ENCODE data around the gene LNP1. TPM values are rescaled to one million over a fixed set of nuclear protein-coding genes. Genes with fewer than 3 reads are reported as not detected.

The LNP1 gene
- total and polyA plus RNA-seq, 2 of the 13 experiments (the other 11 are each of a cell fraction or from before 2014, with no cell fraction given): 3.6 to 7.0 TPM

GRCh38 chr3:100399341-100400071 lies 1.8 kb upstream of the LNP1 start:
- H3K9me3 ChIP-seq (ENCODE audit: low read length): no peaks in the 10 kb centered on the region
- ChIA-PET CTCF (ENCODE audit: low intra/inter-chr PET ratio, low total read pairs) (no interaction called here), POLR2A (interaction anchor here (1.1 to 3.7 kb wide), 6 partner anchors 8 to 66 kb away, joined by 3 to 44 read pairs (median 18); partner anchors contain the start of gene NIT2)
- peak overlapping the region; percentile 87 for H3K4me2 ChIP-seq (ENCODE audit: low read depth, low read length)
- peak overlapping the region; percentile 92 to 99 (median 96) for H3K4me3 ChIP-seq (replicated peaks in 1 of 3; ENCODE audit: insufficient read depth in 1 of 3, low read depth in 2 of 3, low read length in 3 of 3)
- peak overlapping the region; percentile 93 for H3K27ac ChIP-seq (ENCODE audit: extremely low read length, insufficient read depth, low read length)
- peak; percentile 16 for ATAC-seq
- no peak for FAIRE-seq
- DNase-seq (ENCODE audit: low spot score): peak; percentile 6
- peak overlapping the region; percentile 91 for H3K9ac ChIP-seq (ENCODE audit: insufficient read depth, low read depth, low read length)
- peaks cover 88% of the 10 kb centered on the region for H3K79me2 ChIP-seq (ENCODE audit: insufficient read depth, low read length)
- 5% methylated on average over 7 of the region's 9 CpGs for whole genome bisulfite sequencing (ENCODE audit: low lambda C conversion rate)
- H3K4me1 ChIP-seq (ENCODE audit: insufficient read depth, low read length): peaks cover 50% of the 10 kb centered on the region
- intact Hi-C loops (cut with micrococcal nuclease; ENCODE audit: unreplicated experiment): loop anchor here (2.0 to 10.0 kb wide), 2 partner anchors 65 to 325 kb away; partner anchors contain the start of gene NIT2
- no TSS peak for BruUV-seq (replicated peaks)
- in situ Hi-C loops (cut with HindIII; ENCODE audit: extremely low pct_ligation_motif_present, low pct_unique_long_range_greater_than_20kb): no loop called here
- no peak overlapping the region for H2AFZ ChIP-seq (ENCODE audit: low read length)
- H3K36me3 ChIP-seq (replicated peaks in 1 of 2; ENCODE audit: control insufficient read depth in 1 of 2, insufficient read depth in 2 of 2, low read length in 2 of 2): peaks cover 0 to 1% of the 10 kb centered on the region in 2 experiments; a peak in 1 of 5 replicates
- H3K27me3 ChIP-seq (ENCODE audit: control insufficient read depth in 1 of 2, insufficient read depth in 2 of 2, low read length in 2 of 2): no peaks in the 10 kb centered on the region; a peak in 1 of 5 replicates
- peaks cover 28% of the 10 kb centered on the region for H4K20me1 ChIP-seq (ENCODE audit: insufficient read depth, low read length)
- no peak for TF ChIP-seq EHMT2 (IDR thresholded peaks at IDR 0.05; ENCODE audit: borderline replicate concordance, low read depth, low read length)
- no peak for TF ChIP-seq FOXP1 (IDR thresholded peaks at IDR 0.05)
- TF ChIP-seq FOXP1 (CRISPR knock-in tag; IDR thresholded peaks at IDR 0.05): no peak
- no peak for TF ChIP-seq ETV5 (CRISPR knock-in tag; IDR thresholded peaks at IDR 0.05; ENCODE audit: borderline replicate concordance)
- TF ChIP-seq SALL1 (CRISPR knock-in tag; IDR thresholded peaks at IDR 0.05): peak; percentile 57; the same call in 1 of the 2 replicates
- no peak for TF ChIP-seq ZGPAT (CRISPR knock-in tag; IDR thresholded peaks at IDR 0.05)
- no peak for TF ChIP-seq ZSCAN29 (CRISPR knock-in tag; conservative IDR thresholded peaks at IDR 0.05)
- no peak for TF ChIP-seq HES4 (CRISPR knock-in tag; IDR thresholded peaks at IDR 0.05; ENCODE audit: borderline replicate concordance)
- TF ChIP-seq ZNF20 (CRISPR knock-in tag; IDR thresholded peaks at IDR 0.05): no peak
- peak; percentile 55 for TF ChIP-seq HNF4A (CRISPR knock-in tag; IDR thresholded peaks at IDR 0.05)
- no peak for TF ChIP-seq ZNF687 (CRISPR knock-in tag; IDR thresholded peaks at IDR 0.05)
- no peak for TF ChIP-seq ATRX (CRISPR knock-in tag; IDR thresholded peaks at IDR 0.05; ENCODE audit: borderline replicate concordance)
- no peak for TF ChIP-seq BHLHE40 (IDR thresholded peaks at IDR 0.05; ENCODE audit: low read length)
- TF ChIP-seq ZNF441 (CRISPR knock-in tag; IDR thresholded peaks at IDR 0.05; ENCODE audit: borderline replicate concordance): no peak
- TF ChIP-seq ZFP37 (CRISPR knock-in tag; IDR thresholded peaks at IDR 0.05; ENCODE audit: borderline replicate concordance): no peak
- no peak for TF ChIP-seq ZNF816 (CRISPR knock-in tag; IDR thresholded peaks at IDR 0.05; ENCODE audit: borderline replicate concordance)
- no peak for TF ChIP-seq ZNF3 (CRISPR knock-in tag; IDR thresholded peaks at IDR 0.05)
- TF ChIP-seq HDAC2 (CRISPR knock-in tag; IDR thresholded peaks at IDR 0.05): no peak
- TF ChIP-seq ATF3 (CRISPR knock-in tag; IDR thresholded peaks at IDR 0.05): no peak
